SU-DHL-6 (cell line): ENCODE data around the gene TIGD1.

ENCODE experiments used
- H2AFZ ChIP-seq: fragments of 200-600 bp; sonication (generic); 2 replicates; pipeline ENCODE4 v1.6.1; 2014; ENCODE audit warnings: low read depth, mild to moderate bottlenecking, moderate library complexity, mixed read lengths, antibody characterized with exemption, low read length; ENCODE audit not compliant: severe bottlenecking
- H3F3A ChIP-seq: fragments of 200-600 bp; shearing (Covaris generic); 2 replicates; pipeline ENCODE4 v1.6.0; 2016; ENCODE audit warnings: antibody characterized with exemption, mild to moderate bottlenecking; ENCODE audit not compliant: insufficient read depth
- H3K27ac ChIP-seq: fragments of 200-600 bp; sonication (generic); 2 replicates; pipeline ENCODE4 v1.5.1; 2016; ENCODE audit warnings: low read depth, mild to moderate bottlenecking, low read length, moderate library complexity, mixed read lengths
- H3K27me3 ChIP-seq: fragments of 200-600 bp; sonication (generic), shearing (Covaris generic); 2 replicates; pipeline ENCODE4 v1.6.0; 2014; ENCODE audit warnings: mild to moderate bottlenecking, low read length
- H3K36me3 ChIP-seq: fragments of 200-600 bp; sonication (generic); 2 replicates; pipeline ENCODE4 v1.6.1; 2014; ENCODE audit warnings: mild to moderate bottlenecking, low read length, mixed read lengths
- H3K4me2 ChIP-seq: fragments of 300-600, 200-600 bp; shearing (Covaris generic), sonication (generic); 2 replicates; pipeline ENCODE4 v1.6.0; 2014; ENCODE audit warnings: low read length, low read depth, mild to moderate bottlenecking; ENCODE audit not compliant: poor library complexity, severe bottlenecking
- H3K4me3 ChIP-seq: fragments of 200-600 bp; sonication (generic); 2 replicates; pipeline ENCODE4 v1.5.1; 2014; ENCODE audit warnings: antibody characterized with exemption, low read length, mild to moderate bottlenecking, mixed read lengths; ENCODE audit not compliant: insufficient read depth, poor library complexity, severe bottlenecking
- H3K79me2 ChIP-seq: fragments of 200-600 bp; sonication (generic); 2 replicates; pipeline ENCODE4 v1.6.1; 2014; ENCODE audit warnings: mild to moderate bottlenecking, low read length, moderate library complexity; ENCODE audit not compliant: insufficient read depth
- H3K9ac ChIP-seq: fragments of 200-600 bp; sonication (generic); 2 replicates; pipeline ENCODE4 v1.7.0; 2014; ENCODE audit warnings: mild to moderate bottlenecking, low read length
- H3K9me2 ChIP-seq: fragments of 200-600 bp; sonication (generic); replicated peaks from 2 replicates; pipeline ENCODE4 v1.6.1; 2014; ENCODE audit warnings: low read length; ENCODE audit not compliant: insufficient read depth
- H3K9me3 ChIP-seq: fragments of 200-600 bp; sonication (generic); 2 replicates; pipeline ENCODE4 v1.6.1; 2014; ENCODE audit warnings: low read length, mixed read lengths; ENCODE audit not compliant: insufficient read depth
- H4K20me1 ChIP-seq: fragments of 200-600 bp; sonication (generic); 2 replicates; pipeline ENCODE4 v1.6.1; 2014; ENCODE audit warnings: low read depth, mild to moderate bottlenecking, antibody characterized with exemption, low read length, moderate library complexity, mixed read lengths
- CTCF ChIP-seq: fragments of 200-600 bp; sonication (generic); IDR thresholded peaks from one replicate; pipeline ENCODE4 v1.5.1; 2017; ENCODE audit warnings: antibody characterized with exemption, mild to moderate bottlenecking, low read length, moderate library complexity; ENCODE audit not compliant: insufficient read depth, poor library complexity, severe bottlenecking
- EZH2phosphoT487 ChIP-seq: fragments of 200-600 bp; sonication (generic), shearing (Covaris generic); conservative IDR thresholded peaks from 2 replicates; pipeline ENCODE4 v1.6.1; 2018; ENCODE audit warnings: mild to moderate bottlenecking, antibody characterized with exemption, low read length, moderate library complexity, mixed read lengths

TIGD1 gene

GRCh38 chr2:232563580-232563979, 13.2 kb upstream of the TIGD1 start:
- Histone ChIP-seq H3K36me3 (peaks cover 9% of the 10 kb centered on the region; the same call in 1 of the 2 replicates), H3K9me3 (no peaks in the 10 kb centered on the region), H3K79me2 (no peaks in the 10 kb centered on the region), H2AFZ (no peak overlapping the region), H3K27me3 (no peaks in the 10 kb centered on the region), H3F3A (no peaks in the 10 kb centered on the region), H3K9me2 (no peaks in the 10 kb centered on the region), H3K9ac (no peak overlapping the region), H3K4me3 (no peak overlapping the region), H3K4me2 (no peak overlapping the region), H3K27ac (no peak overlapping the region), H4K20me1 (no peaks in the 10 kb centered on the region)
- TF ChIP-seq CTCF (no peak), EZH2phosphoT487 (no peak)

GRCh38 chr2:232562515-232563151, 12.3 kb upstream of the TIGD1 start:
- Histone ChIP-seq H3K27ac (no peak overlapping the region), H2AFZ (no peak overlapping the region), H3K9me3 (no peaks in the 10 kb centered on the region), H3K9me2 (no peaks in the 10 kb centered on the region), H3K27me3 (no peaks in the 10 kb centered on the region), H3F3A (no peaks in the 10 kb centered on the region), H3K36me3 (peaks cover 10% of the 10 kb centered on the region; the same call in 1 of the 2 replicates), H3K4me3 (no peak overlapping the region), H4K20me1 (no peaks in the 10 kb centered on the region), H3K79me2 (no peaks in the 10 kb centered on the region), H3K9ac (no peak overlapping the region), H3K4me2 (no peak overlapping the region)
- TF ChIP-seq EZH2phosphoT487: no peak
- no peak for TF ChIP-seq CTCF

GRCh38 chr2:232556426-232556825, 6.1 kb upstream of the TIGD1 start:
- no peaks in the 10 kb centered on the region; the same call in 1 of the 2 replicates for H4K20me1 ChIP-seq
- H3F3A ChIP-seq: no peaks in the 10 kb centered on the region
- H3K36me3 ChIP-seq: peaks cover 8% of the 10 kb centered on the region; the same call in 1 of the 2 replicates

More at GRCh38 chr2:232556426-232556825, 6.1 kb upstream of the TIGD1 start:
- H3K27me3 ChIP-seq: no peaks in the 10 kb centered on the region
- no peak overlapping the region for H3K27ac ChIP-seq
- H3K9me2 ChIP-seq: no peaks in the 10 kb centered on the region
- TF ChIP-seq EZH2phosphoT487 (no peak), CTCF (no peak)
- H3K9ac ChIP-seq: no peak overlapping the region
- no peaks in the 10 kb centered on the region for H3K9me3 ChIP-seq
- no peak overlapping the region for H3K4me2 ChIP-seq
- H3K4me3 ChIP-seq: no peak overlapping the region
- H3K79me2 ChIP-seq: peaks cover 45% of the 10 kb centered on the region
- H2AFZ ChIP-seq: no peak overlapping the region
